ENCODE measurements around the gene RXRA. TPM values are rescaled to one million over a fixed set of nuclear protein-coding genes. Genes with fewer than 3 reads are reported as not detected.

The RXRA gene
- polyA plus RNA-seq, 1 donor from 2014 or later: 2.7 TPM

DNA sequence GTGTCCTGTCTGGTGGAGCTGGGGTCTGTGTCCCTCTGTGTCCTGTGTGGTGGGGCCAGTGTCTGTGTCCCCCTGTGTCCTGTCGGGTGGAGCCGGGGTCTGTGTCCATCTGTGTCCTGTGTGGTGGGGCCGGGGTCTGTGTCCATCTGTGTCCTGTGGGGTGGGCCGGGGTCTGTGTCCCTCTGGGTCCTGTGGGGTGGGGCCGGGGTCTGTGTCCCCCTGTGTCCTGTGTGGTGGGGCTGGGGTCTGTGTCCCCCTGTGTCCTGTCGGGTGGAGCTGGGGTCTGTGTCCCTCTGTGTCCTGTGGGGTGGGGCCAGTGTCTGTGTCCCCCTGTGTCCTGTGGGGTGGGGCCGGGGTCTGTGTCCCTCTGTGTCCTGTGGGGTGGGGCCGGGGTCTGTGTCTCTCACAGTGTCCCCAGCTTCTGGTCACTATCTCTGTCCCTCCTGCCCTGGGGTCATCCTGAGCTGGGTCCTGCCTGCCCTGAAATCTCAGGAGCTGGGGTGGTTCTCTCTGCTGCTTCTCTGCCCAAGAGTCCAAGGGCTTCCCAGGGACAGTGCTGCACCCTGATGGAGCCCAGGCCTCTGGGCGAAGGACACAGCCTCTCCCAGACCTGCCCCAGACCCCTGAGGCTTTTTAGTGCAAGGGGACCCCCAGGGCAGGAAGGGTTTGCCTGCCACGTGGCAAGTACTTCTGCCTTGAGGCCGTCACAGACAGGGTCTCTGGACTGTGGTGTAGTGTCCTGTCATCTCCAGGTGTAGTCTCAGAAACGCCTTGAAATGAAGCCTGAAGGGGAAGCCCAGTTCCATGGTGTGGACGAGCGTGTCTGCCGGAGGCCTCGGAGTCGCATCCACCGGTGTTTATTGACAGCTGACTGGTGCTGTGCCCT is 131.3 kb downstream of the RXRA start:
- Histone ChIP-seq H3K9ac (ENCODE audit: low read length) (no peak overlapping the region), H3K36me3 (ENCODE audit: insufficient read depth, low read length) (no peaks in the 10 kb centered on the region), H3K27me3 (ENCODE audit: insufficient read depth, low read depth, low read length) (no peaks in the 10 kb centered on the region), H3K4me3 (ENCODE audit: low read length) (no peak overlapping the region), H3K9me3 (ENCODE audit: low read length) (no peaks in the 10 kb centered on the region), H4K20me1 (ENCODE audit: insufficient read depth) (no peaks in the 10 kb centered on the region), H3K9me2 (ENCODE audit: insufficient read depth, low read length) (no peaks in the 10 kb centered on the region), H3K79me2 (replicated peaks; ENCODE audit: insufficient read depth, low read length) (no peaks in the 10 kb centered on the region), H3F3A (ENCODE audit: insufficient read depth, low read length, poor library complexity, severe bottlenecking) (no peaks in the 10 kb centered on the region), H2AFZ (ENCODE audit: low read depth, low read length) (no peak overlapping the region), H3K27ac (ENCODE audit: low read length) (no peak overlapping the region), H3K4me2 (ENCODE audit: low read length) (no peak overlapping the region)
- TF ChIP-seq EZH2 (IDR thresholded peaks at IDR 0.05; ENCODE audit: borderline replicate concordance, insufficient read depth, low read length, poor library complexity, severe bottlenecking) (no peak), MXI1 (conservative IDR thresholded peaks at IDR 0.05; ENCODE audit: poor library complexity, severe bottlenecking) (no peak), POLR2AphosphoS5 (IDR thresholded peaks at IDR 0.05) (no peak), SMC3 (conservative IDR thresholded peaks at IDR 0.05; ENCODE audit: poor library complexity) (no peak), RAD21 (conservative IDR thresholded peaks at IDR 0.05) (no peak), EP300 (conservative IDR thresholded peaks at IDR 0.05; ENCODE audit: poor library complexity, severe bottlenecking) (no peak), TAF1 (IDR thresholded peaks at IDR 0.05; ENCODE audit: low read depth) (no peak)
- TF ChIP-seq, protein P1, sequence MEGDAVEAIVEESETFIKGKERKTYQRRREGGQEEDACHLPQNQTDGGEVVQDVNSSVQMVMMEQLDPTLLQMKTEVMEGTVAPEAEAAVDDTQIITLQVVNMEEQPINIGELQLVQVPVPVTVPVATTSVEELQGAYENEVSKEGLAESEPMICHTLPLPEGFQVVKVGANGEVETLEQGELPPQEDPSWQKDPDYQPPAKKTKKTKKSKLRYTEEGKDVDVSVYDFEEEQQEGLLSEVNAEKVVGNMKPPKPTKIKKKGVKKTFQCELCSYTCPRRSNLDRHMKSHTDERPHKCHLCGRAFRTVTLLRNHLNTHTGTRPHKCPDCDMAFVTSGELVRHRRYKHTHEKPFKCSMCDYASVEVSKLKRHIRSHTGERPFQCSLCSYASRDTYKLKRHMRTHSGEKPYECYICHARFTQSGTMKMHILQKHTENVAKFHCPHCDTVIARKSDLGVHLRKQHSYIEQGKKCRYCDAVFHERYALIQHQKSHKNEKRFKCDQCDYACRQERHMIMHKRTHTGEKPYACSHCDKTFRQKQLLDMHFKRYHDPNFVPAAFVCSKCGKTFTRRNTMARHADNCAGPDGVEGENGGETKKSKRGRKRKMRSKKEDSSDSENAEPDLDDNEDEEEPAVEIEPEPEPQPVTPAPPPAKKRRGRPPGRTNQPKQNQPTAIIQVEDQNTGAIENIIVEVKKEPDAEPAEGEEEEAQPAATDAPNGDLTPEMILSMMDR (IDR thresholded peaks at IDR 0.05; ENCODE audit: poor library complexity, severe bottlenecking): no peak
- TF ChIP-seq, protein P2, sequence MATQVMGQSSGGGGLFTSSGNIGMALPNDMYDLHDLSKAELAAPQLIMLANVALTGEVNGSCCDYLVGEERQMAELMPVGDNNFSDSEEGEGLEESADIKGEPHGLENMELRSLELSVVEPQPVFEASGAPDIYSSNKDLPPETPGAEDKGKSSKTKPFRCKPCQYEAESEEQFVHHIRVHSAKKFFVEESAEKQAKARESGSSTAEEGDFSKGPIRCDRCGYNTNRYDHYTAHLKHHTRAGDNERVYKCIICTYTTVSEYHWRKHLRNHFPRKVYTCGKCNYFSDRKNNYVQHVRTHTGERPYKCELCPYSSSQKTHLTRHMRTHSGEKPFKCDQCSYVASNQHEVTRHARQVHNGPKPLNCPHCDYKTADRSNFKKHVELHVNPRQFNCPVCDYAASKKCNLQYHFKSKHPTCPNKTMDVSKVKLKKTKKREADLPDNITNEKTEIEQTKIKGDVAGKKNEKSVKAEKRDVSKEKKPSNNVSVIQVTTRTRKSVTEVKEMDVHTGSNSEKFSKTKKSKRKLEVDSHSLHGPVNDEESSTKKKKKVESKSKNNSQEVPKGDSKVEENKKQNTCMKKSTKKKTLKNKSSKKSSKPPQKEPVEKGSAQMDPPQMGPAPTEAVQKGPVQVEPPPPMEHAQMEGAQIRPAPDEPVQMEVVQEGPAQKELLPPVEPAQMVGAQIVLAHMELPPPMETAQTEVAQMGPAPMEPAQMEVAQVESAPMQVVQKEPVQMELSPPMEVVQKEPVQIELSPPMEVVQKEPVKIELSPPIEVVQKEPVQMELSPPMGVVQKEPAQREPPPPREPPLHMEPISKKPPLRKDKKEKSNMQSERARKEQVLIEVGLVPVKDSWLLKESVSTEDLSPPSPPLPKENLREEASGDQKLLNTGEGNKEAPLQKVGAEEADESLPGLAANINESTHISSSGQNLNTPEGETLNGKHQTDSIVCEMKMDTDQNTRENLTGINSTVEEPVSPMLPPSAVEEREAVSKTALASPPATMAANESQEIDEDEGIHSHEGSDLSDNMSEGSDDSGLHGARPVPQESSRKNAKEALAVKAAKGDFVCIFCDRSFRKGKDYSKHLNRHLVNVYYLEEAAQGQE (IDR thresholded peaks at IDR 0.05; ENCODE audit: borderline replicate concordance): no peak

DNA sequence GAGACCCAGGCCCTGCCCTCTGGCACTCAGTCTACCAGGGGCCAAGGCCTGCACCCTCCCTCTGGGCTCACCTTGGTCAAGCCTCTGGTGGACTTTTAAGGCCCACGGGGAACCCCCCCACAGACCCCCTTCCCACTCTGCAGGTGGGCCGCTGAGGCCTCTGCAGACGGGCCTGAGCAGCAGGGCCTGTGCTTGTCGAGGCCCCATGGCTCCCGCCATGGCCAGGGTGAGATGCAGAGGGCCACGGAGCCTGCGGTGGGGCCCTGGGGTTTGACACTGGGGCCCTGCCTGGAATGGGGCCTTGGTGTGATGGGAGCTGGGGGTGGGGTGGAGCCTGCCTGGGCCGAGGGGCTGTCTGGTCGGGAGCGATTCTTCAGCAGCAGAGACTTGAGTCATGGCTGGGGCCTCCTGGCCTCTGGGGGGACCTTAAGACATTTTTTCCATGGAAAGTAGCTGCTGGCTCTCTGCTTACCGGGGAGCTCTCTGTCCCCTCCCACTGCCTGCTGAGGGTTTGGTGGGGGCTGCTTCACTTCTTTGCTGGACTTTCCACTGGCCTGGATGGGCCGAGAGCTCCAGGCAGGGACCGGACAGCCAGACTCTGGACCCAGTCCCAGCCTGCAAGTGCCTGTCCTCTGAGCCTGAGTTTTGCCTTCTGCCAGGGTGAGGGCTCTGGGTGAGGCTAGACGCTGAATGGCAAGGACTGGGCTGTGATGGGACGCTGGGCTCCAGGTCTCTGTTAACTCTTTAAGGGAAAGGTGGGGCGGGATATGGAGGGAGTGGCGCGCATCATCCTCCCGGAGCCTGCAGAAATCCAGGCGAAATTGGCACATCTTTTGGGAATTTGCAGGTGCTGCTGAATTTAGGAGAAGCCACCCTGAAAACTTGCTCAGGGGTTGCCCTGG is 132.2 kb downstream of the RXRA start:
- Histone ChIP-seq H3K9ac (ENCODE audit: low read length) (no peak overlapping the region), H3K27ac (ENCODE audit: low read length) (no peak overlapping the region), H3K36me3 (ENCODE audit: insufficient read depth, low read length) (no peaks in the 10 kb centered on the region)

More for the DNA sequence above, 132.2 kb downstream of the RXRA start:
- no peak for TF ChIP-seq EP300 (conservative IDR thresholded peaks at IDR 0.05; ENCODE audit: poor library complexity, severe bottlenecking)
- no peak for TF ChIP-seq MXI1 (conservative IDR thresholded peaks at IDR 0.05; ENCODE audit: poor library complexity, severe bottlenecking)
- no peak for TF ChIP-seq EZH2 (IDR thresholded peaks at IDR 0.05; ENCODE audit: borderline replicate concordance, insufficient read depth, low read length, poor library complexity, severe bottlenecking)
- TF ChIP-seq, protein P2 (IDR thresholded peaks at IDR 0.05; ENCODE audit: borderline replicate concordance): no peak
- TF ChIP-seq RAD21 (conservative IDR thresholded peaks at IDR 0.05): no peak
- TF ChIP-seq POLR2AphosphoS5 (IDR thresholded peaks at IDR 0.05): no peak
- TF ChIP-seq, protein P1 (IDR thresholded peaks at IDR 0.05; ENCODE audit: poor library complexity, severe bottlenecking): no peak
- no peak for TF ChIP-seq SMC3 (conservative IDR thresholded peaks at IDR 0.05; ENCODE audit: poor library complexity)
- TF ChIP-seq TAF1 (IDR thresholded peaks at IDR 0.05; ENCODE audit: low read depth): no peak
- no peaks in the 10 kb centered on the region for H3K27me3 ChIP-seq (ENCODE audit: insufficient read depth, low read depth, low read length)
- H2AFZ ChIP-seq (ENCODE audit: low read depth, low read length): no peak overlapping the region
- no peak overlapping the region for H3K4me2 ChIP-seq (ENCODE audit: low read length)
- no peaks in the 10 kb centered on the region for H3K9me3 ChIP-seq (ENCODE audit: low read length)
- no peaks in the 10 kb centered on the region for H4K20me1 ChIP-seq (ENCODE audit: insufficient read depth)
- H3F3A ChIP-seq (ENCODE audit: insufficient read depth, low read length, poor library complexity, severe bottlenecking): no peaks in the 10 kb centered on the region
- H3K4me3 ChIP-seq (ENCODE audit: low read length): no peak overlapping the region
- no peaks in the 10 kb centered on the region for H3K9me2 ChIP-seq (ENCODE audit: insufficient read depth, low read length)
- no peaks in the 10 kb centered on the region for H3K79me2 ChIP-seq (replicated peaks; ENCODE audit: insufficient read depth, low read length)
